ENCODE results near the gene XRCC6. TPM values are rescaled to one million over a fixed set of nuclear protein-coding genes. Genes with fewer than 3 reads are reported as not detected.

XRCC6 gene
- total and polyA plus RNA-seq, 2 of the 13 experiments (the other 11 are each of a cell fraction or from before 2014, with no cell fraction given): 124 to 625 TPM

- TF ChIP-seq ZNF687 (CRISPR knock-in tag; IDR thresholded peaks at IDR 0.05): peak; percentile 96
- no peak for TF ChIP-seq ZKSCAN8 (CRISPR knock-in tag; IDR thresholded peaks at IDR 0.05; ENCODE audit: borderline replicate concordance)
- peak; percentile 98 for TF ChIP-seq GABPB1 (CRISPR knock-in tag; IDR thresholded peaks at IDR 0.05)
- no peak for TF ChIP-seq XBP1 (CRISPR knock-in tag; IDR thresholded peaks at IDR 0.05)
- TF ChIP-seq ATF3 (CRISPR knock-in tag; IDR thresholded peaks at IDR 0.05): no peak
- TF ChIP-seq HDAC1 (CRISPR knock-in tag; IDR thresholded peaks at IDR 0.05): peak; percentile 92
- TF ChIP-seq ZNF557 (CRISPR knock-in tag; IDR thresholded peaks at IDR 0.05): 0 out of 2 replicates have a peak, but pooled peaks have one; percentile 18
- TF ChIP-seq ZNF136 (CRISPR knock-in tag; IDR thresholded peaks at IDR 0.05; ENCODE audit: low read depth): no peak
- no peak for TF ChIP-seq ZNF749 (CRISPR knock-in tag; IDR thresholded peaks at IDR 0.05; ENCODE audit: borderline replicate concordance)
- no peak for TF ChIP-seq GTF2F1 (IDR thresholded peaks at IDR 0.05; ENCODE audit: low read length)
- TF ChIP-seq HMG20A (CRISPR knock-in tag; IDR thresholded peaks at IDR 0.05; ENCODE audit: borderline replicate concordance): no peak
- TF ChIP-seq ISX (CRISPR knock-in tag; conservative IDR thresholded peaks at IDR 0.05): no peak
- no peak for TF ChIP-seq ZBTB33 (CRISPR knock-in tag; IDR thresholded peaks at IDR 0.05)
- peak; percentile 59 for TF ChIP-seq AGO2 (optimal IDR thresholded peaks at IDR 0.05; ENCODE audit: low read depth, low read length)
- no peak for TF ChIP-seq PAWR (CRISPR knock-in tag; IDR thresholded peaks at IDR 0.05; ENCODE audit: borderline replicate concordance)
- peak; percentile 91 for TF ChIP-seq ZNF639 (CRISPR knock-in tag; conservative IDR thresholded peaks at IDR 0.05)
- TF ChIP-seq ZNF776 (CRISPR knock-in tag; IDR thresholded peaks at IDR 0.05): peak; percentile 37; the same call in 1 of the 2 replicates
- TF ChIP-seq ATF2 (CRISPR knock-in tag; IDR thresholded peaks at IDR 0.05): peak; percentile 78; the same call in 1 of the 2 replicates
- TF ChIP-seq KMT2B (CRISPR knock-in tag; IDR thresholded peaks at IDR 0.05): peak; percentile 91
These were observed 67.5 kb downstream of the XRCC6 start, which contains the start of gene SNU13 (continued) for GRCh38 chr22:41688365-41689211.
